Measurements from ENCODE around the gene REN.

DNA sequence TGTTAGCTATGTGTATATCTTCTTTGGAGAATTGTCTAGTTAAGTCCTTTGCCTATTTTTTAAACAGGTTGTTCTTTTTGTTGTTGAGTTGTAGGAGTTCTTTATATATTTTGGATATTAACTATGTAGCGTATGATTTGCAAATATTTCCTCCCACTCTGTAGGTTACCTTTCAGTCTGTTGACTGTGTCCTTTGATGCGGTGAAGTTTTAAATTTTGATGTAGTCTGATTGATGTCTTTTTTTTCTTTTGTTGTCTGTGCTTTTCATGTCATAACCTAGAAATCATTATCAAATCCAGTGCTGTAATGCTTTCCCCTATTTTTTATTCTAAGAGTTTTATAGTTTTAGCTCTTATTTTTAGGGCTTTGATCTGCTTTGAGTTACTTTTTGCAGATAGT, 38.8 kb upstream of the REN start:
- TF ChIP-seq, protein P1, sequence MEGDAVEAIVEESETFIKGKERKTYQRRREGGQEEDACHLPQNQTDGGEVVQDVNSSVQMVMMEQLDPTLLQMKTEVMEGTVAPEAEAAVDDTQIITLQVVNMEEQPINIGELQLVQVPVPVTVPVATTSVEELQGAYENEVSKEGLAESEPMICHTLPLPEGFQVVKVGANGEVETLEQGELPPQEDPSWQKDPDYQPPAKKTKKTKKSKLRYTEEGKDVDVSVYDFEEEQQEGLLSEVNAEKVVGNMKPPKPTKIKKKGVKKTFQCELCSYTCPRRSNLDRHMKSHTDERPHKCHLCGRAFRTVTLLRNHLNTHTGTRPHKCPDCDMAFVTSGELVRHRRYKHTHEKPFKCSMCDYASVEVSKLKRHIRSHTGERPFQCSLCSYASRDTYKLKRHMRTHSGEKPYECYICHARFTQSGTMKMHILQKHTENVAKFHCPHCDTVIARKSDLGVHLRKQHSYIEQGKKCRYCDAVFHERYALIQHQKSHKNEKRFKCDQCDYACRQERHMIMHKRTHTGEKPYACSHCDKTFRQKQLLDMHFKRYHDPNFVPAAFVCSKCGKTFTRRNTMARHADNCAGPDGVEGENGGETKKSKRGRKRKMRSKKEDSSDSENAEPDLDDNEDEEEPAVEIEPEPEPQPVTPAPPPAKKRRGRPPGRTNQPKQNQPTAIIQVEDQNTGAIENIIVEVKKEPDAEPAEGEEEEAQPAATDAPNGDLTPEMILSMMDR (IDR thresholded peaks at IDR 0.05) = no peak
- no peak for TF ChIP-seq POLR2A (IDR thresholded peaks at IDR 0.05)
